ENCODE data around the gene LRRC59. TPM values are rescaled to one million over a fixed set of nuclear protein-coding genes. Genes with fewer than 3 reads are reported as not detected.
A peak's percentile ranks its signal among the peaks of the same experiment; 100 is the strongest.

LRRC59 gene
- total and polyA plus RNA-seq, 2 experiments from 2014 or later: 46.4 to 124 TPM

DNA sequence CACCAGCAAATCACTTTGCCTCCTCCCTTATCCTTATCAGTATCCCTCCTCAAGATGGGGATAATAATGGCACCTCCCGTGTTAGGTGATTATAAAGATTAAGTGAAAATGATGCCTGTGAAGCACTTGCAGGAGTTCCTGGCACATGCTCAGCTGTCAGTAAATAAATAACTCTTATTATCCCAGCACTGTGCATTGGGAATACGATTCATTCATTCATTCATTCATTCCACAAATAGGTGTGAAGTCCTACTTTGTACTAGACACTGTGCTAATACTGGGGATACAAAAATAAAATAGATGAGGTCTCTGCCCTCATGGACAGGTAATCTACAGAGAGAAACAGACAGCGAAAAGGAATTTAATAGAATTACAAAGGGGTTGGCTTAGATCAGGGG is 49.4 kb downstream of the LRRC59 start (continued):
- TF ChIP-seq, protein P1, sequence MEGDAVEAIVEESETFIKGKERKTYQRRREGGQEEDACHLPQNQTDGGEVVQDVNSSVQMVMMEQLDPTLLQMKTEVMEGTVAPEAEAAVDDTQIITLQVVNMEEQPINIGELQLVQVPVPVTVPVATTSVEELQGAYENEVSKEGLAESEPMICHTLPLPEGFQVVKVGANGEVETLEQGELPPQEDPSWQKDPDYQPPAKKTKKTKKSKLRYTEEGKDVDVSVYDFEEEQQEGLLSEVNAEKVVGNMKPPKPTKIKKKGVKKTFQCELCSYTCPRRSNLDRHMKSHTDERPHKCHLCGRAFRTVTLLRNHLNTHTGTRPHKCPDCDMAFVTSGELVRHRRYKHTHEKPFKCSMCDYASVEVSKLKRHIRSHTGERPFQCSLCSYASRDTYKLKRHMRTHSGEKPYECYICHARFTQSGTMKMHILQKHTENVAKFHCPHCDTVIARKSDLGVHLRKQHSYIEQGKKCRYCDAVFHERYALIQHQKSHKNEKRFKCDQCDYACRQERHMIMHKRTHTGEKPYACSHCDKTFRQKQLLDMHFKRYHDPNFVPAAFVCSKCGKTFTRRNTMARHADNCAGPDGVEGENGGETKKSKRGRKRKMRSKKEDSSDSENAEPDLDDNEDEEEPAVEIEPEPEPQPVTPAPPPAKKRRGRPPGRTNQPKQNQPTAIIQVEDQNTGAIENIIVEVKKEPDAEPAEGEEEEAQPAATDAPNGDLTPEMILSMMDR (conservative IDR thresholded peaks at IDR 0.05; ENCODE audit: low read depth in 2 of 2): no peak
- TF ChIP-seq NANOG (IDR thresholded peaks at IDR 0.05; ENCODE audit: borderline replicate concordance): no peak
- no peak for TF ChIP-seq CREB1 (CRISPR knock-in tag; IDR thresholded peaks at IDR 0.05; ENCODE audit: low read depth)
- TF ChIP-seq ZNF114 (CRISPR knock-in tag; IDR thresholded peaks at IDR 0.05): no peak

DNA sequence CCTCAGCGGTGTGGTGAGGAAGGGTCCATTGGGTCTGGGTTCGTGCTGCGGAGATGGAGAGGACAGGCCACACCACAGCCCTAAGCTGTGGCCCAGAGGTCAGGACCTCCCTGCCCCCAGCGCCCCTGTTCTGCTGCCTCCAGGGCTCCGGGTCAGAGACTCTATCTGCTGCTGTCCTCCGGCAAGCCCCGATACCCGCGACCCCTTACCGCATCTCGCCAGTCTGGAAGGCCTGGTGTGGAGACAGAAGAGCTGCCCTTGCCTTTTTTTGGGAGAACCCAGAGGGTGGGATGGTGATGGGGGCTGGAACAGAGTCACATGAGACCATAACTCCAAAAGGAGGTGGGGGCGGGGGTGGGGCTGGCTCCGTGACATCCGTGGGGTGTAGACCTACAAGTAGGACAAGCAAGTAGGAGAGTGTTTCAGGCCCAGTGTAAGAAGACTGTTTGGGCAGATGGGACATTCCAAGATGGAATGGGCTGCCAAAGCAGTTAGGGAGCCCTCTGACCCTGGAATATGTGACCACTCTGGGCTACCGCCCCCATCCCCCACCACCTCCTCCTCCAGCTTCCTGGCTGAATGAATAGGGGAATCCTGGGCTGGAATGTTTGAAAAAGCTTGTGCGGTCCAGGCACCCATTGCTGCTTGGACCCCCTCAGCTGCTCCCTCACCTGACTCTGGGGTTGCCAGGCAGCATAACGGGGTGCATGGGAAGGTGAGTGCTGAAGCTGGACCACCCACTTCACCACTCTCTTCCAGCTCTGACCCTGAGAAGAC is 50.0 kb downstream of the LRRC59 start:
- Histone ChIP-seq H3K4me3 (peak overlapping the region; percentile 87), H3K36me3 (ENCODE audit: insufficient read depth) (no peaks in the 10 kb centered on the region), H3K79me2 (replicated peaks; ENCODE audit: insufficient read depth) (peaks cover 29% of the 10 kb centered on the region), H3K9me2 (ENCODE audit: insufficient read depth) (no peaks in the 10 kb centered on the region), H2AFZ (no peak overlapping the region), H3K4me2 (peak overlapping the region; percentile 98), H3K27me3 (ENCODE audit: insufficient read depth) (peaks cover 15% of the 10 kb centered on the region; the same call in 1 of the 2 replicates), H3K27ac (ENCODE audit: low read depth) (no peak overlapping the region), H4K20me1 (replicated peaks; ENCODE audit: insufficient read depth) (peaks cover 6% of the 10 kb centered on the region; the same call in 1 of the 2 replicates), H3F3A (replicated peaks; ENCODE audit: low read depth) (no peaks in the 10 kb centered on the region), H3K4me1 (ENCODE audit: insufficient read depth) (peaks cover 18% of the 10 kb centered on the region)
- Mint-ChIP-seq H3K27me3 (ENCODE audit: insufficient read depth, low read depth, poor library complexity) (peaks cover 24% of the 10 kb centered on the region), H3K27ac (no peak overlapping the region), H3K36me3 (ENCODE audit: low read depth) (peaks cover 4% of the 10 kb centered on the region; the same call in 1 of the 3 replicates), H3K4me1 (peaks cover 37% of the 10 kb centered on the region), H3K4me3 (peak overlapping the region; percentile 95), H3K9me3 (no peaks in the 10 kb centered on the region; the same call in 2 of the 3 replicates)
- DNase-seq (ENCODE audit: low spot score): peak; percentile 75
- ATAC-seq: peak; percentile 28
- TF ChIP-seq EZH2 (IDR thresholded peaks at IDR 0.05; ENCODE audit: low read depth, unreplicated experiment): no peak
- TF ChIP-seq JUNB (IDR thresholded peaks at IDR 0.05; ENCODE audit: unreplicated experiment): no peak
- no peak for TF ChIP-seq ZNF331 (CRISPR knock-in tag; IDR thresholded peaks at IDR 0.05; ENCODE audit: low read depth)
- TF ChIP-seq, protein P1 (conservative IDR thresholded peaks at IDR 0.05; ENCODE audit: low read depth in 2 of 2): no peak
- no peak for TF ChIP-seq ZNF114 (CRISPR knock-in tag; IDR thresholded peaks at IDR 0.05)
- TF ChIP-seq POLR2AphosphoS5 (IDR thresholded peaks at IDR 0.05; ENCODE audit: low read depth): peak; percentile 14; the same call in 1 of the 2 replicates
- TF ChIP-seq, protein P2, sequence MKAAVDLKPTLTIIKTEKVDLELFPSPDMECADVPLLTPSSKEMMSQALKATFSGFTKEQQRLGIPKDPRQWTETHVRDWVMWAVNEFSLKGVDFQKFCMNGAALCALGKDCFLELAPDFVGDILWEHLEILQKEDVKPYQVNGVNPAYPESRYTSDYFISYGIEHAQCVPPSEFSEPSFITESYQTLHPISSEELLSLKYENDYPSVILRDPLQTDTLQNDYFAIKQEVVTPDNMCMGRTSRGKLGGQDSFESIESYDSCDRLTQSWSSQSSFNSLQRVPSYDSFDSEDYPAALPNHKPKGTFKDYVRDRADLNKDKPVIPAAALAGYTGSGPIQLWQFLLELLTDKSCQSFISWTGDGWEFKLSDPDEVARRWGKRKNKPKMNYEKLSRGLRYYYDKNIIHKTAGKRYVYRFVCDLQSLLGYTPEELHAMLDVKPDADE (IDR thresholded peaks at IDR 0.05): 0 out of 2 replicates have a peak, but pooled peaks have one; percentile 14
- TF ChIP-seq, protein P3, sequence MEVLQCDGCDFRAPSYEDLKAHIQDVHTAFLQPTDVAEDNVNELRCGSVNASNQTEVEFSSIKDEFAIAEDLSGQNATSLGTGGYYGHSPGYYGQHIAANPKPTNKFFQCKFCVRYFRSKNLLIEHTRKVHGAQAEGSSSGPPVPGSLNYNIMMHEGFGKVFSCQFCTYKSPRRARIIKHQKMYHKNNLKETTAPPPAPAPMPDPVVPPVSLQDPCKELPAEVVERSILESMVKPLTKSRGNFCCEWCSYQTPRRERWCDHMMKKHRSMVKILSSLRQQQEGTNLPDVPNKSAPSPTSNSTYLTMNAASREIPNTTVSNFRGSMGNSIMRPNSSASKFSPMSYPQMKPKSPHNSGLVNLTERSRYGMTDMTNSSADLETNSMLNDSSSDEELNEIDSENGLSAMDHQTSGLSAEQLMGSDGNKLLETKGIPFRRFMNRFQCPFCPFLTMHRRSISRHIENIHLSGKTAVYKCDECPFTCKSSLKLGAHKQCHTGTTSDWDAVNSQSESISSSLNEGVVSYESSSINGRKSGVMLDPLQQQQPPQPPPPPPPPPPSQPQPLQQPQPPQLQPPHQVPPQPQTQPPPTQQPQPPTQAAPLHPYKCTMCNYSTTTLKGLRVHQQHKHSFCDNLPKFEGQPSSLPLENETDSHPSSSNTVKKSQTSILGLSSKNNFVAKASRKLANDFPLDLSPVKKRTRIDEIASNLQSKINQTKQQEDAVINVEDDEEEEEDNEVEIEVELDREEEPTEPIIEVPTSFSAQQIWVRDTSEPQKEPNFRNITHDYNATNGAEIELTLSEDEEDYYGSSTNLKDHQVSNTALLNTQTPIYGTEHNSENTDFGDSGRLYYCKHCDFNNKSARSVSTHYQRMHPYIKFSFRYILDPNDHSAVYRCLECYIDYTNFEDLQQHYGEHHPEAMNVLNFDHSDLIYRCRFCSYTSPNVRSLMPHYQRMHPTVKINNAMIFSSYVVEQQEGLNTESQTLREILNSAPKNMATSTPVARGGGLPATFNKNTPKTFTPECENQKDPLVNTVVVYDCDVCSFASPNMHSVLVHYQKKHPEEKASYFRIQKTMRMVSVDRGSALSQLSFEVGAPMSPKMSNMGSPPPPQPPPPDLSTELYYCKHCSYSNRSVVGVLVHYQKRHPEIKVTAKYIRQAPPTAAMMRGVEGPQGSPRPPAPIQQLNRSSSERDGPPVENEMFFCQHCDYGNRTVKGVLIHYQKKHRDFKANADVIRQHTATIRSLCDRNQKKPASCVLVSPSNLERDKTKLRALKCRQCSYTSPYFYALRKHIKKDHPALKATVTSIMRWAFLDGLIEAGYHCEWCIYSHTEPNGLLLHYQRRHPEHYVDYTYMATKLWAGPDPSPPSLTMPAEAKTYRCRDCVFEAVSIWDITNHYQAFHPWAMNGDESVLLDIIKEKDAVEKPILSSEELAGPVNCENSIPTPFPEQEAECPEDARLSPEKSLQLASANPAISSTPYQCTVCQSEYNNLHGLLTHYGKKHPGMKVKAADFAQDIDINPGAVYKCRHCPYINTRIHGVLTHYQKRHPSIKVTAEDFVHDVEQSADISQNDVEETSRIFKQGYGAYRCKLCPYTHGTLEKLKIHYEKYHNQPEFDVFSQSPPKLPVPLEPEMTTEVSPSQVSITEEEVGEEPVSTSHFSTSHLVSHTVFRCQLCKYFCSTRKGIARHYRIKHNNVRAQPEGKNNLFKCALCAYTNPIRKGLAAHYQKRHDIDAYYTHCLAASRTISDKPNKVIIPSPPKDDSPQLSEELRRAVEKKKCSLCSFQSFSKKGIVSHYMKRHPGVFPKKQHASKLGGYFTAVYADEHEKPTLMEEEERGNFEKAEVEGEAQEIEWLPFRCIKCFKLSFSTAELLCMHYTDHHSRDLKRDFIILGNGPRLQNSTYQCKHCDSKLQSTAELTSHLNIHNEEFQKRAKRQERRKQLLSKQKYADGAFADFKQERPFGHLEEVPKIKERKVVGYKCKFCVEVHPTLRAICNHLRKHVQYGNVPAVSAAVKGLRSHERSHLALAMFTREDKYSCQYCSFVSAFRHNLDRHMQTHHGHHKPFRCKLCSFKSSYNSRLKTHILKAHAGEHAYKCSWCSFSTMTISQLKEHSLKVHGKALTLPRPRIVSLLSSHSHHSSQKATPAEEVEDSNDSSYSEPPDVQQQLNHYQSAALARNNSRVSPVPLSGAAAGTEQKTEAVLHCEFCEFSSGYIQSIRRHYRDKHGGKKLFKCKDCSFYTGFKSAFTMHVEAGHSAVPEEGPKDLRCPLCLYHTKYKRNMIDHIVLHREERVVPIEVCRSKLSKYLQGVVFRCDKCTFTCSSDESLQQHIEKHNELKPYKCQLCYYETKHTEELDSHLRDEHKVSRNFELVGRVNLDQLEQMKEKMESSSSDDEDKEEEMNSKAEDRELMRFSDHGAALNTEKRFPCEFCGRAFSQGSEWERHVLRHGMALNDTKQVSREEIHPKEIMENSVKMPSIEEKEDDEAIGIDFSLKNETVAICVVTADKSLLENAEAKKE (CRISPR knock-in tag; IDR thresholded peaks at IDR 0.05): no peak
